ENCODE measurements around the gene COQ10B.
A peak's percentile ranks its signal among the peaks of the same experiment; 100 is the strongest.
"Not testable (repeated sequence)": the region's sequence is repeated elsewhere in the genome, so short reads cannot be mapped to it uniquely, and the experiment has no call there.

COQ10B gene

GRCh38 chr2:197450935-197451358 is 2.4 kb upstream of the COQ10B start:
- DNase-seq (ENCODE audit: low read depth), result not testable (repeated sequence)

DNA sequence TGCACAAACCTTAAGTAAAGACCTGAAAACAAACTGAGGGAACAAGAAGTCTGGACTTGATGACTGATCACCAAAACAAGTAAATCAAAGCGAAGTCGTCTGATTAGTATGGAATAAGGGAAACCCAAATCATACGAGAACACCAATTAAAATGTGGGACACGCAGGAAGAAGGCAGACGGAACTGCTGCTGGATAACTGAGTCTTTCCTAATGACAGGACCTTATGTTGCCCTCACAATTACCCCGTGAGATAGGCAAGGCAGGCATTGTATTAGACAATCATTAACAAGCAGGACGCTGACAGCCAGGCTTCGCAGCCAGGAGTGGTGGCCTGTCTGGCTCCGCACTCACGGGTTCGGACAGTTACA is 614 bp upstream of the COQ10B start:
- no peak for DNase-seq (ENCODE audit: low read depth)

GRCh38 chr2:197453914-197454398 is 604 bp downstream of the COQ10B start:
- DNase-seq (ENCODE audit: low read depth), result peak; percentile 70

- DNase-seq (ENCODE audit: low read depth), result no peak
These were observed 1.6 kb downstream of the COQ10B start for GRCh38 chr2:197454923-197455322.

- DNase-seq (ENCODE audit: low read depth), result no peak
These were observed 2.1 kb downstream of the COQ10B start for GRCh38 chr2:197455428-197455827.

DNA sequence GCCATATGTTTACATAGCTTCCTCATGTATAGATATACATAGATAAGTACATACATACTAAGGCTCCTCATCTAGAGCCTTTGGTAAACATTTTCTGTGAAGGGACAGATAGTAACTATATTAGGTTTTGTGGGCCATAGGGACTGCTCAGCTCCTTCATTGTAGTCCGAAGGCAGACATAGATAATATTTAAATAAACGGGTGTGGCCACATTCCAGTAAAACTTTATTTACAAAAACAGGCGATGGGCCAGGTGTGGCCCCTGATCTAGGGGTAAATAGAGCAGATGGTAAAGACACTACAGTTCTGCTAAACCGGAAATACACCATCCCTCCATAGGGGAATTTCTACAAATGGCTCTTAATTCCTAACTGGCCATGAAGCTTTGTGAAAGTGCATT is 7.3 kb downstream of the COQ10B start:
- no peak for DNase-seq (ENCODE audit: low read depth)

GRCh38 chr2:197461057-197461456 is 7.7 kb downstream of the COQ10B start:
- DNase-seq (ENCODE audit: low read depth), result no peak

GRCh38 chr2:197464175-197464574 is 10.8 kb downstream of the COQ10B start:
- DNase-seq (ENCODE audit: low read depth), result peak; percentile 14

- DNase-seq (ENCODE audit: low read depth), result no peak
These were observed 18.8 kb downstream of the COQ10B start for GRCh38 chr2:197472166-197472565.

DNA sequence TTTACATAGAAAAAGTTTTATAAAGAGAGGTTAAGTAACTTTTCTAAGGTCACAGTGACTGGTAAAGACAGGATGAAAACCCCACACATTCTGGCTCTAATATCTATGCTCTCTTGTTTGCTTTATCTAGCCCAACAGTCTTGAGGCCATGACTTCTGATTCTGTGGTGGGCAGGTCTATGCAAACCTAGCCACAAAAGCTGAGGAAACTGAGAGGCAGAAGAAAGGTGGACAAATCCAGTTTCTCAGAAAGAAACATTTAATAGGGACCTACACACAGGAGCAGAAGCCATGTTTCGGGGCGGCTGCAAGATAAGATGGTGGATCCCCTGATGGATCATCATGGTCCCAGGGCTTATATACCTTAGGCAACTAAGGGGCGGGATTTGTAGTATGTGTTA is 24.4 kb downstream of the COQ10B start:
- DNase-seq (ENCODE audit: low read depth), result no peak

DNA sequence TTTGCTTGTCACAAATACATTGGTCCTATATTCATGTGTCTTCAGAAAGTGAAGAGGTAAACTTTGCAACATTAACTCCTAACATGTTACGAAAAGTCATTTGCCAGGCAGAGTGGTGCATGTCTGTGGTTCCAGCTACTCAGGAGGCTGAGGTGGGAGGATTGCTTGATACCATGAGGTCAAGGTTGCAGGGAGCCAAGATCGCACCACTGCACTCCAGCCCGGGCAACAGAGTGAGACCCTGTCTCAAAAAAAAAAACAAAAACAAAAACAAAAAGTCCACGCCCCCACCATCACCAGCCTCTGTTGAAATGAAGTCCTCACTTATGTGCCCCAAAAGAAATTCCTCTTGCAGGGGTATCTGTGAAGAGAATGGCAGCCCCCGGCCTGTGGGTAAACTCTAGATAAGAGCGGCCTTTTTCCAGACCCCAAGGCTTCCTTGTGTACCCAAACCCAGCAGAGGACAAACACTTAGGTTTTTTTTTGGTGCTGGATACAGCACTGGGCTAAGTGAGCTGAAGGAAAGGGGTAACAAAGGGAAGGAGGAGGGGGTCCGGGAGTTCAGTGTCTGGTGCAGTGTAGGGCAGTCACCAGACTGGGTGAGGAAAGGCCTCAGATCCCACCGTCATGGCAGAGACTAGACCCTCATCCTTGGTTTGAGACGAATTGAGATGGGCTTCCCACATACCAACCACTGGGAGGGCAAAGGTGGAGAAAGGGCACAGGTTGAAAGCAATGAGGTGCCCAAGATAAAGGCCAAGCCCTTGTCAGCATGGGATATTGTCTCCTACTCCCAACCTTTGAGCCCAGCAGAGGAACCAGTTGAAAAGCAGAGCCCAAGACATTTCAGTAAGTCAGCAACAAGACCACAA is 27.0 kb downstream of the COQ10B start:
- no peak for DNase-seq (ENCODE audit: low read depth)

- not testable (repeated sequence) for DNase-seq (ENCODE audit: low read depth)
These were observed 30.9 kb downstream of the COQ10B start for GRCh38 chr2:197484248-197484647.

GRCh38 chr2:197486175-197486574 is 32.8 kb downstream of the COQ10B start:
- DNase-seq (ENCODE audit: low read depth), result no peak

DNA sequence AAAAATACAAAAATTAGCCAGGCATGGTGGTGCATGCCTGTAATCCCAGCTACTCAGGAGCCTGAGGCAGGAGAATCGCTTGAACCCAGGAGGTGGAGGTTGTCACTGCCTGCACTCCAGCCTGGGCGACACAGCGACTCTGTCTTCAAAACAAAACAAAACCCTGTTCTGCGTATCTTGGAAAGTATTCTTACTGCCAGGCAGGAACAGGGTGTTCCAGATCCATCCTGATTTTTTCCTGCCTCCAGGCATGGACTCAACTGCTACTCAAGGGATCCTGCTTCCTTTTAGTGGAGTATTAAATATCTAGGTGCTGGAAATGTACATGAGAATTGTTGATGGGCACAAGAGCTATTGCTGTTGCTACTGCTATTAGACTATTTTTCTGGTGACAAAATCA is 34.0 kb downstream of the COQ10B start:
- DNase-seq (ENCODE audit: low read depth), result no peak

DNA sequence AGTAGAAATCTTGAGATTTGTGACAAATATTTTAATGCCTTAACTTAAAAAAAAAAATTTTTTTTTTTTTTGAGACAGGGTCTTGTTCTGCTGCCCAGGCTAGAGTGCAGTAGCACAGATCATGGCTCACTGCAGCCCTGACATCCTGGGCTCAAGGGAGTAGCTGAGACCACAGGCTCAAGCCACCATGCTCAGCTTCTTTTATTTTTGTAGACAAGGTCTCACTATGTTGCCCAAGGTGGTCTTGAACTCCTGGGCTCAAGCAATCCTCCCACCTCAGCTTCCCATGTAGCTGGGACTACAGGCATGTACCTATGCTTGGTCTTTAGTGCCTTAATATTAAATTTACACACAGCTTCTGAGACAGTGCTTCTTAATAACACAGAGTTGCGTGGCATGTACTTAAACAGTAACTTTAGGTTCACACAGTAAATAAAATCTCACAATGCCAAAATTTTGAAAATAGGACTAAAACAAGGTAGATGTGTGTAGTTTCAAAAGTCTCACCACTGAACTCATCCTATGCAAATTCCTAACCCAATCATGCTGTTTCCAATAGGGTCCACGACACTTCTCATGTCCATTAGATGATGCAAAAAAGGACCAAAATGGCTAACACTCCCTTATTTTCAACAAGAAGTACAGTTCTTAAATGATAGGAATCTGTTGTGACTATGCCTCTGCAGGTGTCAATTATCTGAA is 42.2 kb downstream of the COQ10B start:
- no peak for DNase-seq (ENCODE audit: low read depth)

DNA sequence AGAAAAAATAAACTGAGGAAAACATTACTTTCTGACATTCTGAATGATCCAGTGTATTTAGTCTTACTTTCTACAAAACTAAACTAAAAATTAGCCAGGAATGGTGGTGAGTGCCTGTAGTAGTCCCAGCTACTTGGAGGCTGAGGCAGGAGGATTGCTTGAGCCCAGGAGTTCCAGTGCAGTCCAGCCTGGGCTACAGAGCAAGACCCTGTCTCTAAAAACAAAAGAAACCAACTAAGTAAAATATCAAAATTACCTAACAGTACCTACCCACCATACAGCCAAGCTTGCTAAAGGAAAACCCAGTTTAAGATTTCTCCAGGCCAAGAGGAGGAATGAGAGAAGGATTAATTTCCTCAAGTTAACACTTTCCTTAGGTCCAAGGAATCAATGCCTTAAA is 43.3 kb downstream of the COQ10B start:
- DNase-seq (ENCODE audit: low read depth), result no peak

DNA sequence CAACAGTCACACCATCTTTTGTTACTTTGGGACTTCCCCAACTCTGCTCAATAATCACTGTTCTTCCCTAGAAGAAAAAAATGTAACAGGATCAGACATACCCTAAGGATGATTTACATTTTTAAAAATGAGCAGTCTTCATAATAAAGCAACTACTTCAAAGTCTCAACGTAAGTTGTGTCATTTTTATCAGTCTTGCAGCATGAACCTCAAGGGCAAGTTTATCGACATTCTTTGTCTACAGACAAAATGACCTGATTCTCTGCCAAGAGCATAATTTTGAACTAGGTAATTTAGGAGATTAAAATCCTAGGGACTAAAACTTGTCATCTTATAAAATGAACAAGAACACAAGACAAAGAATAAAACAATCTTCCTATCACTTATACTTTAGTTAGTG is 44.0 kb downstream of the COQ10B start:
- no peak for DNase-seq (ENCODE audit: low read depth)

DNA sequence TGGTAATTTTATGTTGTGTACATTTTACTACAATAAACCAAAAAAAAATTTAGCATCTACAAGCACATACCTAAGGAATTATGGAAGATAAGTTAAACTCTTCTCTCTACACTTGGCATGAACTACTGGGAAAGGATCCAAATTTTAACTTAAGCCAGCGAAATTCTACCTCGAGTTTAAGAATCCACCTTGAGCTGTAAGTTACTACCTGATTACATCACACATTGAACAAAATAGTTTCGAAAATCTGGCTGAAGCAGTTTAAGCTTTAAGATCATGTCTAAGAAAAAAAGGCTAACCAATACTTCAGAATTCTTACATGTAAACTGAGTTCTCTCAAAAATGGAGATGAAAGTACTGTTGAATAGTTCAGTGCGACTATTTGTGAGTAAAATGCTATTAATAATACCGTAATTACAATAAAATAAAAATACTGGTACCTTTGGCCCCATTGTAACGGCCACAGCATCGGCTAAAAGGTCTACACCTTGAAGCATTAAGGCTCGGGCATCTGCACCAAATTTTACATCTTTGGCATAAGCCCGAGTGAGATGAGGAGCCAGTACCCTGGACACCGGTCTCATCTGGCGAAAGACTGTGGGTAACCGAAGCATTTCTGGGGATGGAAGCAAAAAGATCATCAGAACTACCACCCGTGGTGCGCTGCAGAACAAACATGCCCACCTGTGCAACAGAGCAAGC is 45.0 kb downstream of the COQ10B start:
- no peak for DNase-seq (ENCODE audit: low read depth)

DNA sequence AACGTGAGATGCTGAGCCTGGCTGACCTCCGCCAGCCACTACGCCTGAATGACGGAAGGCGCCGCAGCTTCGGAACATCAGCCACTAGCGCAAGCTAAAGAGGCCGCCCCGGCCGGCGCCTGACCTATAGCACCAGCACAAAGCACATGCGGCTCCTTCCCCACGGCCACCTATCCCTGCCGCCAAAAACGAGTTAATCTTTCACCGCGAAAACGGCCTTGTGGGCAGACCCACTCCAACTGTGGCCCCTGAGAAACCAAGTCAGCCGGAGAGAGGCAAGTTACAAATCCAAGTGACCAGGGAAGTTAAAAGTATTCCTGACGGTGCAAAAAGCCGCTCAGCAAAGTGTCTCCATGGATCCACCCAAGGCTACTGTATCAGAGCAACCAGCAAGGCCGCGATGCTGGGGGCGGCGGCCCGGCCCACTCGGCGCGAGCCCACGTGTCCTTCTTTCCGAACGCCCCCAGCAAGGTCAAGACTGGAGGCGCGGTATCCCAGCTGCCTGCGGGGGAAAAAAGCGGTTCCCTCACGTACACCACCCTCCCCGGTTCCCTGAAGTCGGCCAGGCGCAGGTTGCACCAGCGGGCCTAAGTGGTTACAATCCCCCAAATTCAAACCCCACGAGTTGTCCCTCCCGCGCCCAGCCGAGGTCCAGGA is 45.7 kb downstream of the COQ10B start:
- no peak for DNase-seq (ENCODE audit: low read depth)

GRCh38 chr2:197499594-197500502 is 46.5 kb downstream of the COQ10B start, which contains the start of the genes HSPD1 and HSPE1:
HSPD1 (minus strand) TSS chr2:197499840; CDS start chr2:197498848, 992 bp downstream.
HSPE1 (plus strand) TSS chr2:197500379; CDS start chr2:197500437, 58 bp downstream.
- DNase-seq (ENCODE audit: low read depth), result peak; percentile 96

All from non-pigmented ciliary epithelial cell (primary cell).